Measurements from ENCODE around the gene PDCL3.

GRCh38 chr2:100527440-100528015 lies 35.3 kb upstream of the PDCL3 start:
- TF ChIP-seq POLR2A (IDR thresholded peaks at IDR 0.05; ENCODE audit: low read length) = no peak
- no peak for TF ChIP-seq GATA1 (IDR thresholded peaks at IDR 0.05; ENCODE audit: low read depth, low read length)

All from erythroblast (primary cell).